Spinal cord (tissue), 10 donors: ENCODE measurements around the gene DMXL1. TPM values are rescaled to one million over a fixed set of nuclear protein-coding genes. Genes with fewer than 3 reads are reported as not detected.

Experiments used
- DNase-seq, 6 donors: peaks; one replicate each; pipeline versions ENCODE4 v3.0.0 to v3.0.0-alpha.2; 2013 to 2015; ENCODE audit warnings: low spot score in 6 of 6, low read depth in 4 of 6
- H3K27ac ChIP-seq: one replicate; pipeline ENCODE4 v1.5.1; 2013; ENCODE audit warnings: low read depth, low read length, control low read depth
- H3K27me3 ChIP-seq: one replicate; pipeline ENCODE4 v1.6.1; 2013; ENCODE audit warnings: low read length; ENCODE audit not compliant: control insufficient read depth, insufficient read depth
- H3K36me3 ChIP-seq: one replicate; pipeline ENCODE4 v1.6.1; 2013; ENCODE audit warnings: low read length; ENCODE audit not compliant: control insufficient read depth, insufficient read depth
- H3K4me1 ChIP-seq: one replicate; pipeline ENCODE4 v1.6.1; 2013; ENCODE audit warnings: low read length; ENCODE audit not compliant: control insufficient read depth, insufficient read depth
- H3K4me3 ChIP-seq: one replicate; pipeline ENCODE4 v1.5.1; 2013; ENCODE audit warnings: low read depth, low read length, control low read depth
- H3K9me3 ChIP-seq: one replicate; pipeline ENCODE4 v1.6.1; 2013; ENCODE audit warnings: low read length; ENCODE audit not compliant: control insufficient read depth, insufficient read depth
- WGBS: methylation state at CpG from one replicate; pipeline ENCODE4 v1.1.5; 2013; ENCODE audit warnings: missing lambda C conversion rate; ENCODE audit not compliant: insufficient coverage; 5-methylcytosine and 5-hydroxymethylcytosine counted together
- polyA plus RNA-seq, 2 donors: library from polyadenylated mRNA; unstranded; fragments of 120-200 nt; gene quantifications; one replicate each; pipeline ENCODE4 v1.2.1, GENCODE V29; 2013; ENCODE audit not compliant: insufficient read length in 2 of 2
- total RNA-seq, 2 donors: library from RNA; depleted of rRNA in 1 of 2; stranded (reverse); fragments of 120-200 nt in 1 of 2; fragments of >200 nt in 1 of 2; gene quantifications; one replicate each; pipeline versions ENCODE4 v1.2.3 to v1.2.4, GENCODE V29; 2013 to 2014
- donor health status: healthy.

DMXL1 gene
- total and polyA plus RNA-seq, 4 donors = 34.2 to 136 (median 48.4) TPM

GRCh38 chr5:119250946-119251901 lies 180.3 kb downstream of the DMXL1 start:
- Histone ChIP-seq H3K9me3 (no peaks in the 10 kb centered on the region), H3K36me3 (no peaks in the 10 kb centered on the region), H3K4me1 (no peaks in the 10 kb centered on the region), H3K27me3 (no peaks in the 10 kb centered on the region), H3K27ac (no peak overlapping the region), H3K4me3 (no peak overlapping the region)
- no CpG with 5 or more reads among the region's 7 CpGs for WGBS
- DNase-seq = no peak

DNA sequence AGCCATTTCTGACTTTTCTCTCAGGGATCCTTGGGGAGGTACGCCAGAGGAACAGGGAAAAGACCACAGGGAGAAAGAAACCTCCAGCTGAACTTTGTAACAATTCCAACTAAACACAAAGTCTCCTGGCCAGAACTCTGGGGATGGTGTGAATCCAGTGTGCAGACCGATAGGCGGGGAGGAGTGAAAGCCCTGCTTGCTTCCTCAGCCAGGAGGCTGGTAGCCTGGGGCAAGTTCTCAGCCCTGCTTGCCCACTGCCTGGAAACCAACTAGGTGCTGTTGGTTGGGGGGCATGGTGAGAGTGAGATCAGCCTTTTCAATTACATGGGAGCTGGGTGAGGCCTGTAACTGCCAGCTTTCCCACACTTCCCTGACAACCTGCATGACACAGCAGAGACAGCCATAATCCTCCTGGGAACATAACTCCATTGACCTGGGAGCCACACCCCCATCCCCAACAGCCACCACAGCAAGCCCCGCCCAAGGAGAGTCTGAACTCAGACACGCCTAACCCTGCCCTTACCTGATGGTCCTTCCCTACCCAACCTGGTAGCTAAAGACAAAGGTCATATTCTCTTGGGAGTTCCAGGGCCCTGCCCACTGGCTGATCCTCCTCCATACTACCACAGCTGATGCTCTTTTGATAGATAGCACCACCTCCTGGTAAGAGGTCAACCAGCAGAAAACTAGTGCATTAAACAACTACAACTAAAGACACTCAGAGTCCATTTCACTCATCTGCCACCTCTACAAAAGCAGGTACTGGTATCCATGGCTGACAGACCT lies 184.9 kb downstream of the DMXL1 start:
- Histone ChIP-seq H3K4me3 (no peak overlapping the region), H3K36me3 (no peaks in the 10 kb centered on the region), H3K27ac (no peak overlapping the region), H3K27me3 (no peaks in the 10 kb centered on the region), H3K4me1 (no peaks in the 10 kb centered on the region), H3K9me3 (no peaks in the 10 kb centered on the region)
- 97% methylated on average over 3 of the region's 5 CpGs for WGBS
- DNase-seq = no peak

- no peaks in the 10 kb centered on the region for H3K27me3 ChIP-seq
- H3K36me3 ChIP-seq = no peaks in the 10 kb centered on the region
- WGBS = no CpG with 5 or more reads among the region's 3 CpGs
- no peaks in the 10 kb centered on the region for H3K4me1 ChIP-seq
- no peak overlapping the region for H3K27ac ChIP-seq
- DNase-seq = no peak
- no peaks in the 10 kb centered on the region for H3K9me3 ChIP-seq
- H3K4me3 ChIP-seq = no peak overlapping the region
These were observed 186.7 kb downstream of the DMXL1 start for GRCh38 chr5:119257613-119258012.

- no peaks in the 10 kb centered on the region for H3K36me3 ChIP-seq
- H3K4me1 ChIP-seq = no peaks in the 10 kb centered on the region
- H3K27me3 ChIP-seq = no peaks in the 10 kb centered on the region
- DNase-seq = no peak
- WGBS = 95% methylated on average over 2 of the region's 2 CpGs
- no peaks in the 10 kb centered on the region for H3K9me3 ChIP-seq
- H3K27ac ChIP-seq = no peak overlapping the region
- H3K4me3 ChIP-seq = no peak overlapping the region
These were observed 192.8 kb downstream of the DMXL1 start for GRCh38 chr5:119263639-119264038.

GRCh38 chr5:119264186-119264585 lies 193.3 kb downstream of the DMXL1 start:
- Histone ChIP-seq H3K27ac (no peak overlapping the region), H3K36me3 (no peaks in the 10 kb centered on the region), H3K9me3 (no peaks in the 10 kb centered on the region), H3K27me3 (no peaks in the 10 kb centered on the region), H3K4me3 (no peak overlapping the region), H3K4me1 (peaks cover 4% of the 10 kb centered on the region)
- no CpG with 5 or more reads among the region's 1 CpG for WGBS
- no peak for DNase-seq

DNA sequence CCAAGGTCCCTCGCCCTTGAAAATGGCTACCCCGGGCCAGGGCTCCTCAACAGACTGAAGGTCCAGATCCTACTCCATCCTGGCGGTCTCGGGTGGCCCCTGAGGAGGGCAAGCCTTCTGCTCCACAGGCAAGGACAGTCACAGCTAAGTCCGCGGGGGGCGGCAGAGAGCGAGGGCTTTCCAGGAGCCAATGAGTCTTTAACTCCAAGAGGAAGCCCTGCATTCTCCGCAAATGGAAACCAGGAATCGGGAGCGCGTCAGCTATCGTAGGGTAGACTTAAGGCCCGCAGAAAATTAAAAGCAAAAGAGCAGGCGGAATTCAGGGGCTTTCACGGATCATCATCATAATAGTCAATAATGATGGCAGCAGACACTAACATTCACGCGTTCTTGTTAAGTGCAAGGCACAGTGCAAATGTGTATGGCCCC lies 197.1 kb downstream of the DMXL1 start:
- Histone ChIP-seq H3K27me3 (no peaks in the 10 kb centered on the region), H3K9me3 (no peaks in the 10 kb centered on the region), H3K4me3 (peak overlapping the region; percentile 91), H3K4me1 (peaks cover 8% of the 10 kb centered on the region), H3K27ac (peak overlapping the region; percentile 91), H3K36me3 (no peaks in the 10 kb centered on the region)
- DNase-seq = peak; percentile 81 to 98 (median 88)
- 11% methylated on average over 18 of the region's 18 CpGs for WGBS

DNA sequence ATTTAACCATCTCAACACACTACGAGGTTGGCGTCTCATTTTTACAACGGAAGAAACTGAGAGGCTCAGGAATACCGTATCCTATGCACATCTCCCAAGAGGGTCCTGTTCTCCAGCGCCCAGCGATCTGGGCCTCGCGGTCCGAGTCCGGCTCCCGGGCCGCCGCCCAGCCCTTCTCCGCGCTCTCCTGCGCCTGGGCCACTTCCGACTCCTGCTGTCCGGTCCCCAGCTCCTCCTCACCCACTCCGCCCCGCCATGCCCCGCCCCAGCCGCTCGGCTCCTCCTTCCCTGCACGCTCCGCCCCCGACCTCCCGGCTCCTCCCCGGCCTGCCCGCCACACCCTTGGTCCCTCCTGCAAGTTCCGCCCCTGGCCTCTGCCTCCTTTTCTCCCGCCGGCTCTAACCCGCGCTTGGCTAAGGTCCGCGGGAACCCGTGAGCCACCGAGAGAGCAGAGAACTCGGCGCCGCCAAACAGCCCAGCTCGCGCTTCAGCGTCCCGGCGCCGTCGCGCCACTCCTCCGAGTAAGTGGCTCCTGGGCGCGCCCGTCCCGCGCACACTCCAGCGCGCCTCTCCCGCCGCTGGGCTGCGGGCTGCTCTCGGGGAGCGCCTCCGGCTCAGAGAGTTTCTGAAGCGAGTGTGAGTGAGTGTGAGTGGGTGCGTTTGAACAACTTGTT lies 197.6 kb downstream of the DMXL1 start:
- WGBS = under 1% methylated on average over 65 of the region's 65 CpGs
- Histone ChIP-seq H3K36me3 (no peaks in the 10 kb centered on the region), H3K9me3 (no peaks in the 10 kb centered on the region), H3K27ac (peak overlapping the region; percentile 91), H3K4me3 (peak overlapping the region; percentile 91), H3K27me3 (no peaks in the 10 kb centered on the region), H3K4me1 (peaks cover 8% of the 10 kb centered on the region)
- DNase-seq = peak; percentile 58 to 94 (median 69)

DNA sequence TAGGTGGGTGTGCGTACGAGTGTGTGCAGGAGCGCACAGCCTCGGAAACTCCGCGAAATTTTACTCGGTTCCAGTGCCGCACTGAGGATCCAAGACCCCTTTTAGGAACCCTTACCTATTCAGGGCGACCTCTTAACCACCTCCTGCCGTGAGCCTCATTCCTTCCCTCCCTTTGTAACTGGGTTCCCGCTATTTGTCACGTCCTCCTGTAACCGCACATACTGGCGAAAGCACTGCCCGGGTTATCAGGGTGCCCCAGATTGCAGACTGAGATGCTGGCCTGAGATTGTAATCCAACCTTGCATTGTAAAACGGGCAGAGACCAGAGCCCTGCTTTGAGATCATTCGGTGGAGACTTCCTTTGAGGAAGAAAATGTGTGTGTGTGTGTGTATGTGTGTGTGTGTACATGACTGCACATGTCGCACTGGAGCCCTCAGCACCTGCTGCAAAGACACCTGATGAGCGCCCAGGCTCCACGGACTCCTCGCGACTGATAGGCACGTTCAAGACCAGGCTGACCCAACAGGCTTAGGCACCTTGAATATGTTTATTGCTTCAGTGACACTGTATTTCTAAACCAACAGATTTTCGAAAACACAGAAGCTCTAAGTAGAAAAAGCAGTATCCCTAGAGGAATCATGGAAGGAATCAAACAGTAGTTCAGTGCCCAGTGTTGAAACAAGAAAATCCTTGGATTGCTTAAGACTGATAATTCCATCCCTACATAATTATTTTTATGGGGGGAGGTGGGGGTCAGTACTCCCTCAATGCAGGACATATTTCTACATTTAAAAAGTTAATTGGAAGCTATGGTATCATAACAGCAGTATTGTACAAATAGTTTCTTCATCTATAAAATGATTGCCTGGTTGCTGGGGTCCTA lies 198.4 kb downstream of the DMXL1 start:
- H3K4me1 ChIP-seq = peaks cover 8% of the 10 kb centered on the region
- 4% methylated on average over 23 of the region's 24 CpGs for WGBS
- H3K27me3 ChIP-seq = no peaks in the 10 kb centered on the region
- DNase-seq = peak in 3 of 6 donors; percentile 4 to 66 (median 35)
- H3K36me3 ChIP-seq = no peaks in the 10 kb centered on the region
- no peaks in the 10 kb centered on the region for H3K9me3 ChIP-seq
- peak overlapping the region; percentile 91 for H3K4me3 ChIP-seq
- peak overlapping the region; percentile 91 for H3K27ac ChIP-seq
